Colonic mucosa (tissue), 4 donors: ENCODE results near the gene CAVIN4. TPM values are rescaled to one million over a fixed set of nuclear protein-coding genes. Genes with fewer than 3 reads are reported as not detected.

Experiments
- DNase-seq: peaks from one replicate; pipeline ENCODE4 v3.0.0-alpha.2; 2020
- H3K27ac ChIP-seq: fragments of 200-600 bp; one replicate; pipeline ENCODE4 v1.8.0; 2021
- H3K27me3 ChIP-seq: fragments of 200-600 bp; one replicate; pipeline ENCODE4 v1.8.0; 2021
- H3K36me3 ChIP-seq: fragments of 200-600 bp; one replicate; pipeline ENCODE4 v1.8.0; 2021
- H3K4me1 ChIP-seq: fragments of 200-600 bp; one replicate; pipeline ENCODE4 v1.8.0; 2021; ENCODE audit warnings: mild to moderate bottlenecking
- H3K4me3 ChIP-seq: fragments of 200-600 bp; one replicate; pipeline ENCODE4 v1.8.0; 2021
- H3K9ac ChIP-seq, 2 donors: one replicate each; pipeline ENCODE4 v1.7.0; 2013; ENCODE audit warnings: control low read depth in 2 of 2, low read depth in 2 of 2, low read length in 2 of 2
- H3K9me3 ChIP-seq: fragments of 200-600 bp; one replicate; pipeline ENCODE4 v1.8.0; 2021
- CTCF ChIP-seq: fragments of 200-600 bp; IDR thresholded peaks from one replicate; pipeline ENCODE4 v1.8.0; 2022; ENCODE audit warnings: antibody characterized with exemption, mild to moderate bottlenecking
- intact Hi-C: fragments of 100-400 bp; cut with DNase I; formaldehyde crosslinking; loops from one replicate; pipeline ENCODE4 v1.14.1; 2022
- total RNA-seq, 2 donors: library from RNA; stranded (reverse); fragmentation: NEBNext Ultra II Directional in 1 of 2; extraction: Animal tissue kit (Norgen Biotek cat#: 25700) in 1 of 2; gene quantifications; one replicate each; pipeline ENCODE4 v1.2.1, GENCODE V29; 2021
- donor health status: healthy.
- donor health status: DM: no; HTN: no; CAD: no.
- donor health status: DM: no; HTN: no; CAD: no.

Gene CAVIN4
- total RNA-seq, 2 donors from 2014 or later: 0.17 TPM; not detected in 1

- DNase-seq: no peak
- Histone ChIP-seq H3K27me3 (no peaks in the 10 kb centered on the region), H3K27ac (no peak overlapping the region), H3K4me3 (no peak overlapping the region), H3K9me3 (no peaks in the 10 kb centered on the region), H3K36me3 (no peaks in the 10 kb centered on the region), H3K4me1 (no peaks in the 10 kb centered on the region), H3K9ac (no peak overlapping the region)
- intact Hi-C loops: no loop called here
- TF ChIP-seq CTCF: no peak
Observed at GRCh38 chr9:100575006-100575405, 2.9 kb upstream of the CAVIN4 start.

GRCh38 chr9:100575765-100576386, 2.0 kb upstream of the CAVIN4 start:
- Histone ChIP-seq H3K4me1 (no peaks in the 10 kb centered on the region), H3K4me3 (no peak overlapping the region), H3K36me3 (no peaks in the 10 kb centered on the region), H3K9ac (no peak overlapping the region), H3K27me3 (no peaks in the 10 kb centered on the region), H3K9me3 (no peaks in the 10 kb centered on the region), H3K27ac (no peak overlapping the region)
- no peak for DNase-seq
- intact Hi-C loops: no loop called here
- TF ChIP-seq CTCF: no peak

GRCh38 chr9:100578610-100579009, 731 bp downstream of the CAVIN4 start:
- H3K9ac ChIP-seq: no peak overlapping the region
- H3K4me1 ChIP-seq: no peaks in the 10 kb centered on the region
- no peaks in the 10 kb centered on the region for H3K27me3 ChIP-seq
- H3K4me3 ChIP-seq: no peak overlapping the region
- no peak overlapping the region for H3K27ac ChIP-seq
- no peaks in the 10 kb centered on the region for H3K36me3 ChIP-seq
- no peak for DNase-seq
- intact Hi-C loops: no loop called here
- TF ChIP-seq CTCF: no peak
- no peaks in the 10 kb centered on the region for H3K9me3 ChIP-seq

GRCh38 chr9:100579665-100580064, 1.8 kb downstream of the CAVIN4 start:
- no peaks in the 10 kb centered on the region for H3K36me3 ChIP-seq
- H3K4me1 ChIP-seq: no peaks in the 10 kb centered on the region
- no peak overlapping the region for H3K4me3 ChIP-seq
- TF ChIP-seq CTCF: no peak
- H3K9me3 ChIP-seq: no peaks in the 10 kb centered on the region
- H3K27ac ChIP-seq: no peak overlapping the region
- intact Hi-C loops: no loop called here
- DNase-seq: no peak
- no peaks in the 10 kb centered on the region for H3K27me3 ChIP-seq
- no peak overlapping the region for H3K9ac ChIP-seq

GRCh38 chr9:100580257-100580656, 2.4 kb downstream of the CAVIN4 start:
- Histone ChIP-seq H3K4me3 (no peak overlapping the region), H3K36me3 (no peaks in the 10 kb centered on the region), H3K9ac (no peak overlapping the region), H3K4me1 (no peaks in the 10 kb centered on the region), H3K27ac (no peak overlapping the region), H3K9me3 (no peaks in the 10 kb centered on the region), H3K27me3 (no peaks in the 10 kb centered on the region)
- TF ChIP-seq CTCF: no peak
- no peak for DNase-seq
- intact Hi-C loops: no loop called here
